ENCODE results near the gene C1QL1.

The C1QL1 gene

DNA sequence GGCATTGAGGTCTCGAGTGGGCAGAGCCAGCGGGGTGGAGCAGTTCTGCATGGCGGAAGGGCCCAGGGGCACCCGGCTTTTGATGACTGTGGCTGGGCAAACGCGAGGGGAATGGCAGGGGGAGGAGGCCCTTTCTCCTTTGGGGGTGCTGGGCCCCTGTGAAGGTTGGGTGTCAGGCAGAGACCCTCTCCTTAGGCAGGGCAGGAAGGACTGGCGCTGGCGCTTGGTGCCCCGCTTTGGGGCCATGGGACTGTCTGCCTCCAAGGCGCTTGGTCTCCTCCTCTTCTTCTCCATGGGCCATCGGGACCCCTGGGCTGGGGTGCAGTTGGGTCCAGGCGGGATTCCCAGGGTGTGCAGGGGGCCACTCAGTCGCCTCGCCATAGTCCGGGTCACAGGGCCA, 40.0 kb downstream of the C1QL1 start:
- no peak for DNase-seq

DNA sequence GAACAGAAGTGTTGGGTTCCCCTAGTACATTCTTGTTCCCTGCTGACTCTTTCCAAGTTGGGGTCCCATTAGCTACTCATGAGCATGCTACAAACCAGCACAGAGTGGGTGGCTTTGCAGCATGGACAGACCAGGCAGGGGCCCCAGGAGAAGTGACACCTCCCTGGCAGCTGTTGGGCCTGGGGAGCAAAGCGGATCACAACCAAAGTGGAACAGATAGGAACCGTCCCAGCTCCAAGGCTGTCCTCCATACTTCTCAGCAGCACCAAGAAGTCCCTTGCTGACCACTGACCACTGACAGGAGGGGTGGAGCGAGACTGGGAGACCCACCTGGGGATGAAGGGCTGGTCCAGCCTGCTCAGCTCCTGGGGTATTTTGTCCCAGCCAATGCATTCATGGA, 40.4 kb downstream of the C1QL1 start:
- DNase-seq = no peak

DNA sequence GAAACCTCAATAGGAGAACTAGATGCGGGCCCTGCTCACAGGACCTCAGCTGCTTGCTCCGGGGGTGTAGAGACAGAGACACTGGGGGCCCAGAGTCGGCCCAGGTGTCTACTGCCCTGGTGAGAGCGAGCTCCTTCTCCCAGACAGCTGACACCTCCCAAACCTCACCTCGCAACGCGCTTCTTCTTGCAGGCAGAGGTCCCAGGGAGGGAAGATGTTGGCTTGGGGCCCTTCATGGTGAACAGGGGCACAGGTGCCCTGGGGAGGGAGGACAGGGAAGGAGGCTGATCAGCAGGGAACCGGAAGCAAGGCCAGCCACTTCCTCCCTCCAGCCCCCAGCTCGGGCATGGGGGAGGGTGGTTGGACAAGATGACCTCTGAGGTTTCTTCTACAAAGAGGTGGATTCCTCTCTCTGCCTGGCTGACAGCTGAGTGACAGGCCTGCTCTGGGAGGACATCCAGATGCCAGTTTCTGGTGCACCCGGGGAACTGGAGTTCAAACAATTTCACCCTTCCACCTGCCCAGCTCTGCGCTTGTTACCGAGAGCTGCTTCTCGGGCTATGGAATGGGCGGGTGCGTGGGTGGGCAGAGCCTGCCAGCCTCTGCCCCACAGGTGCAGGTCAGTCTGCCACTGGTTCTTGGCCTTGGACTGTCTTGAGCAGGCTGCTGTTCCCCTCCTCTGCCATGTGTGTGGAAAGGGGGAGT, 41.1 kb downstream of the C1QL1 start:
- DNase-seq = no peak

GRCh38 chr17:44925731-44926697, 42.1 kb downstream of the C1QL1 start:
- no peak for DNase-seq

DNA sequence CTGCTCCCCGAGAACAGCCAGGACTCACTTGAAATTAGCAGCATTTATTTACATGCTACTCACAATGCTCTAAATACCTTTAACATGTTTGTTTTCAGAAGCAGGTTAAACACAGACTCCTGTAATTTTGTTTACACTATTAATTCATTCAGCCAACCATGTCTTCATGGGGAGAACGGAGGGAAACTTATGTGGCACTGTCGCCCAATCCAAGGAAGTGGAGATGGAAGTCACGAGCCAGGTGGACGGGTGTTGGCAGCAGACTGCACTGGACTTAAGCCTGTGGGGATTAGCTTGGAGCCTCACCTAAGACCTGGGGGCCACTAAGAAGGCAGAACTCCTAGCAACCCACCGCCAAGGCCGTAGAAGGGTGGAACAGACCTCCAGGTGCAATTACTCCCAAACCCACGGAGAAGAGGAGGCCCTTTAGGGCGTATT, 44.0 kb downstream of the C1QL1 start:
- peak; percentile 85 for DNase-seq

DNA sequence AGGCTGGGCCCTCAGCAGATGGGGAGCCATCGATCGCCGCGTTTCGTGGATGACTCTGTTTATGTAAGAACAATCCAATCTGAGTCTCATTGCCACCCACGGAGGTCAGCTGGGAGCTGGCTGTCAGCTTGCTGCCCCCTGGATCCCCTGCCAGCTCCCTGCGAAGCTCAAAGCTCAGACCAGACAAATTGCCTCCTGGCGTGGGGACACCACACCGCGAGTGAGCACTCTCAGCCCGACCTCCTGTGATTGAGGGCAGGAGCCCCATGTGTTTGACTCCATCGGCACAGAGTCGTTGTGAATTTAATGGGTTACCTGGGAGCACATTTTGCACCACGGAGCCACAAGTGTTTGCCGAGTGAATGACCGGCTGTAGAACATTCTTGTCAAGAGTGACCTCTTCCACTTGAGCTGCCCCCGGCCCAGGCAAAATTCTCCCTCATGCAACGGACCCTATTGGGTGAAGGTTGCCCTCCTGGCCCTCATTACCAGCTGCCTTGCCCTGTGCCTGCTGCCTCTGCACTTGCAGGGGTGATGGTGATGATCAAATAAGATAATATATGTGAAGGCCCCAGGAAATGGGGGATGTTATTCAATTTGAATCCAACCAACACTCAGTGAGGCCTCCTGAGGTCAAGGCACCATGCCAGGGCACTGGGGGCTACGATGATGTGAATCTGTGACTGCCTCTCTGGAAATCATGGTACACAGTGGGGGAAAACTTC, 45.2 kb downstream of the C1QL1 start:
- no peak for DNase-seq

DNA sequence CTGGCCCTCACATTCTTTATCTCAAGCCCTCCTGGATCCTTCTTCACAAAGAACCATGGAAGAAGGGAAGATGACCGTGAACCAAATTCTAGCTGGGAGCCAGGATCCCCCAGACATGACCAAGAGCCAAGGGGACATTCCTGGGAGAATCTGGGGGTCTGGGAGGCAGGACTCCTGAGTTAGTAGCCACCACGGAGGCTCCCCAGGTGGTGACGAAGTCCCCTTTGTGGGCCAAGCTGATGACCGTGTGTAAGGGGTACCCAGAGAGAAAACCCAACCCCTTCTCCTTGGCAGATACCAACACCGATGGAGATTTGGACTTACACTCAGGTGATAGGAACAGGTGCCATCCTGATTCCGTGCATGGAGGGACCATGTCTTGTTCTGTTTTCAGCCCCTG, 46.0 kb downstream of the C1QL1 start:
- DNase-seq = no peak

- peak; percentile 72 for DNase-seq
Measured at GRCh38 chr17:44921122-44921882, 46.8 kb downstream of the C1QL1 start.

- peak; percentile 60 for DNase-seq
Measured at GRCh38 chr17:44920565-44920940, 47.5 kb downstream of the C1QL1 start.

DNA sequence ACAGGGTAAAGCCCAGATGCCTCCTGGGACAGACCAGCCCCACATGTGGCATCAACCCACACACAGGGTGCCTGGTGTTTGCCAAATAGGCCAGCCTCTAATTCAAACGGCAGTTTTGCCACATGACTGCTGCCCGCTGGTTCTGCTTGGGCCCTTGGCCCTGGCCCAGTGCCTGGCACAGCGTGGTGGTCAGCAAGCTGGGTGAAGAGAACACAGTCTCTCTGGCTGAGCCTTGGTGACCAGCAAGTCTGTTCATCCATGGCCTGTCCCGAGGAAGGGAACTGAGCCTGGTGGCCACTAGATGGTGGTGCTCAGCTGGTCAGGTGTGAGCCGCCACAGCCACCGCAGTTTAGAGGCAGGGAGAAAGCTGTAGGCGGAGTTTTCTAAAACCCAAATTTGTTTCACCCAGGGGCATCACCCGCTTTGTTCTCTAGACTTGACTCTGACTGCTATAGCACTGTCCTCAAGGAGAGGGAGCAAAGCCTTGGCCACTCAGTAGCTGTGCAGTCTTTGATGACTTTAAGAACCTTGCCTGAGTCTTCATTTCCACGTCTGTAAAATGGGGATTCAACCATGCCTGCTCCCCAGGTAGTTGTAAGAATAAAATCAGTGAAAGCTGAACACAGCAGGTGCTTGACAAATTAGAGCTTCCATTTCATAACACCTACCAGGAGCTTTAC, 48.1 kb downstream of the C1QL1 start:
- peak; percentile 92 for DNase-seq

DNA sequence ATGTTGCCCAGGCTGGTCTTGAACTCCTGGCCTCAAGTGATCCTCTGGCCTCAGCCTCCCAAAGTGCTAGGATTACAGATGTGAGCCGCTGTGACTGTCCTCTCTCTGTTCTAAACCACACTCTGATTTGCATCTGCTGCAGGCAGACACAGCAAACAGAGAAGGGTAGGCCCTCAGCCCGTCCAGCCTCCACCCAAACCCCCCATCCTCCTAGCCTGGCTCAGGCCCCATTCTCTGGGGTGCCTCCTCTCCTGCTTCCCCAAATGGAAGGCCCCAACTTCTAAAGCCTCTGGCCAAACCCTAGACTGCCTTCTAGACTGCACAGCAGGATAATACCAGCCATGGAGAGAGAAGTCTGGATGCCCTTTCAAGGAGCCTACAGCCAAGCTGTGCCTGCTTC, 48.7 kb downstream of the C1QL1 start:
- no peak for DNase-seq

- DNase-seq = no peak
Measured at GRCh38 chr17:44918006-44918405, 50.1 kb downstream of the C1QL1 start.

GRCh38 chr17:44917456-44917855, 50.6 kb downstream of the C1QL1 start:
- no peak for DNase-seq

GRCh38 chr17:44916781-44917241, 51.3 kb downstream of the C1QL1 start:
- DNase-seq = no peak

DNA sequence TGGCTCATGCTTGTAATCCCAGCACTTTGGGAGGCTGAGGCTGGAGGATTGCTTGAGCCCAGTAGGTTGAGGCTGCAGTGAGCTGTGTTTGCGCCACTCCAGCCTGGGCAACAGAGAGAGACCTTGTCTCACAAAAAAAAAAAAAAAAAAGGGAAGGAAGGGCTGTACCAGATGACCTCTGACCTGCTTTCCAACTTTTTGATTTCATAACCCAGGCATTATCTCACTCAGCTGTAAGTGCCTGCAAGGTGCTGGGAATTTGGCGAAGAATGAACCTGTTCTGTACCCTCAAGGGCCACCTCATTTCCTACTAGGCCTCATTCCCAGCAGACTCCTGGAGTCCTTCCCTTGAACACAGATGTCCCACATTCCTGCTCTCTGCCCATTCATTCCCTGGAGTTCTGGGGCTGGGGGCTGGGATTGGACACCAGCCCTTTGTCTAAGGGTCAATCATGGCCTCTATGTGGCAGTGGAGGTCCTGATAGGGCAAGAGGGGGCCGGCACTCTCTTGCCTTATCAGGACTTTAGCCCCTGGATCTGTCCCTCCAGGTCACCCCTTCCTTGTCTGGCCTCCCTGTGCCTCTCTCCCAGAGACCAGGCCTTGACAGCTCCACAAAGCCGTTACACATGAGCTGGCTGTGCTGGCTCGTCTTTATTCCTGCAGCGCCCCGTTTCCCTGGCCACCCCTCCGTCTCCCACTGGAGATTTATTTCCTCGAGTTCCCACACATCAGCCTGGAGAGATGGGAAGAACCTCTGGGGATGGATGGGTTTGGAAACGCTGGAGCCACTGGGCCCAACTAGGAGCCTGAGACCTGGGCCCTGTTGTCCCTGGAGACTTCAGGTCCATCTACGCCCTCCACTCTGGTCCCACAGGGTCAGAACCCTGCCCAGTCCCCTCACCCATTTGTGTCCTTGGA, 52.0 kb downstream of the C1QL1 start:
- no peak for DNase-seq

DNA sequence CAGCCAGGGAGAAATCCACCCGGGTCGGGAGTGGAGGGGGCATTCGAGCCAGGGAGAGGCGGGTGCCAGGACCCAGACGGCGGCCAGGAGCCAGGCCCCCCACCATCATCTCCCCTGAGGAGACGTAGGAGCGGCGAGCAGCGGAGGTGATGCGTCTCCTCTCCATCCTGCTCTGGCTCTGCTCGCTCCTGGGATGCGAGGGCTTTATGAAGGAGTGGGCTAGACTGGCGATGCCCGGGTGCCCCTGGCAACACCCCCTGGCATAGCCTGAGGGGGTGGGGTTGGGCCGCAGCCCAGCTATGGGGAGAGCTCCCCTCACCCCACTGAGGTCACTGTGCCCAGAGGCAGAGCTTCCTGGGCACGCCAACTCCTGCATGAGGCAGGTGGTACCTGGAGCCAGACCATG, 52.8 kb downstream of the C1QL1 start, which contains the start of gene GFAP:
Gene GFAP (minus strand): TSS at position 180 of the 406 bp plus-strand sequence. CDS start 14 bp downstream, at position 166.
- no peak for DNase-seq

DNA sequence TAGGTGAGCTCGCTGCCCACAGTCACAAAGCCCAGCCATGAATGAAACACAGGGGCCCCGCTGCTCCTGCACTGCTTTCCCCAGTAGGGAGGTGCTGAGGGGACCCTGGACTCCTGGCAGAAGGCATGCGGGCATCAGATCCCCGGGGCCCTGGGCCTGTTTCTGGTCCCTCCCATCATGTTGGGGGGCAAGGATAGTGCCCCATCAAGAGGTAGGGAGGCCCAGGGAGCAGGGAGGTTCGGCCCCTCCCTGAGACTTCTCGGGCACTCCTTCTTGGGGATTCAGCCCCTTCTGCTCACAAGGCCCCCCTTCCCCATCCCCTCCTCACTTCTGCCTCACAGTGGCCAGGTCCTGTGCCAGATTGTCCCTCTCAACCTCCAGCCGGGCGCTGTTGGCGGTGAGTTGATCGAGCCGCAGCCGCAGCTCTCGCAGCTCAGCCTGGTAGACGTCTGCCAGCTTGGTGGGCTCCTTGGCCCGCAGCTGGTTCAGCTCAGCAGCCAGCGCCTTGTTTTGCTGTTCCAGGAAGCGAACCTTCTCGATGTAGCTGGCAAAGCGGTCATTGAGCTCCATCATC, 53.3 kb downstream of the C1QL1 start:
- DNase-seq = no peak

- DNase-seq = no peak
Measured at GRCh38 chr17:44914148-44914547, 54.0 kb downstream of the C1QL1 start.

DNA sequence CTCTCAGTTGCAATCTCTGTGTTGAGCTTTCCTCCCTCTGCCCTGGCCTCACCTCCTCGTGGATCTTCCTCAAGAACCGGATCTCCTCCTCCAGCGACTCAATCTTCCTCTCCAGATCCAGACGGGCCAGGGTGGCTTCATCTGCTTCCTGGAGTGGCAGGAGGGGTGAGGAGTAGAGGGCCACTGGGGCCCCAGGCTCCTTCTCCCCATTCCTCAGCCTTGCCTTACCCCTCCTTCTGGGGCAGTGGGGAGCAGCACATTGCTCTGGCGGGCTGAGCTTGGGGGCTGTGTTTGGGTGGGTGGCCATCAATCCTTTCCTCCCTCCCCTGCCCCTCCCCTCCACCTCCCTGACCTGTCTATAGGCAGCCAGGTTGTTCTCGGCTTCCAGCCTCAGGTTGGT, 54.4 kb downstream of the C1QL1 start:
- no peak for DNase-seq

Measured in NCI-H82 (cell line).